Measurements from ENCODE around the gene TRMT10C.

GRCh38 chr3:101588616-101589015 lies 26.9 kb downstream of the TRMT10C start:
- TF ChIP-seq CTCF (IDR thresholded peaks at IDR 0.05; ENCODE audit: borderline replicate concordance, extremely low read depth, low read length, poor library complexity, severe bottlenecking) (no peak), EZH2 (IDR thresholded peaks at IDR 0.05; ENCODE audit: borderline replicate concordance, low read depth, low read length, severe bottlenecking) (no peak)

Data from DND-41 (cell line).